GM18520 (cell line): ENCODE results near the gene AMBP.

Experiments used
- ATAC-seq: cut with Tn5 transposase; IDR thresholded peaks from one replicate; pipeline ENCODE4 v1.9.1; 2021; ENCODE audit not compliant: unreplicated experiment

Gene AMBP

DNA sequence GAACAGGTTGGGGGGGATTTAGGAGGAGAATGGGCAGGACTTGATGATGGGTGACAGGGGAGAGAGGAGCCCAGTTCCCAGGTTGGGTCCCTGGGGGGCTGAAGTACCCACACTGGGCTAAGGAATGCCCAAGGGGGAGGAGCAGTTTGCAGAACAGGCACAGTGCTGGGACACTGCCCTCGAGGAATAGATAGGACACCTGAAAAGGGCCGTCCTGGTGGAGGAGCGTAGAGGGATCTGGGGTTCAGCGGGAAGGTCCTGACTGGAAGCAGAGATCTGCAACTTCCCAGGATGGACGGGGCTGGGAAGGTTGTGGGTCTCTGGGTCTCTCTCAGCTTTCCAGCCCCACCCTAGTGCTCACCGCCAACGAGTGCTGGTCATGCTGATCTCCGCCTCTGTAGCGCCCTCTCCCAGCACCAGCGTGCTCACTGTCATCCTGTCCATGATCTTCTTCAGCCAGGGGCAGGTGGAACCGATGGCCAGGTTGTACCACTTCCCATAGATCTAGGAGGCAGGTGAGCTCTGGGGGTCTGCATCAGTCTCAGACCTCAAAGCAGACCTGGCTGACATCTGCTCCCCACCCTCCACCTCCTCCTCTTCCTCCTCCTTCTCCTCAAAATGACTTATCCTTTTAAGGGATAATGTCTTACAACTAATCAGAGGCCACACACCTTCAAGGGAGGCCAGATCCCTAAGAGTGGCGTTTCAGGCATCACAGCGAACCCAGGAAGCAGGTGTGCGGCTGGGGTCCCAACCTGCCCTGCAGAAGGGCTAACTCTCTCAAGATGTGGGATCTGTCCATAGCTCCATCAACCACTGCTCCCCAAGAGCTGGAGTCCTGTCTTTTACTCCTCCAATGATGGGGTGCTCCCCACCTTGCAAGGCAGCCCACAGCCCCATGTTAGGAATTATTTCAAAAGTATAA lies 1.6 kb downstream of the AMBP start:
- no peak for ATAC-seq

DNA sequence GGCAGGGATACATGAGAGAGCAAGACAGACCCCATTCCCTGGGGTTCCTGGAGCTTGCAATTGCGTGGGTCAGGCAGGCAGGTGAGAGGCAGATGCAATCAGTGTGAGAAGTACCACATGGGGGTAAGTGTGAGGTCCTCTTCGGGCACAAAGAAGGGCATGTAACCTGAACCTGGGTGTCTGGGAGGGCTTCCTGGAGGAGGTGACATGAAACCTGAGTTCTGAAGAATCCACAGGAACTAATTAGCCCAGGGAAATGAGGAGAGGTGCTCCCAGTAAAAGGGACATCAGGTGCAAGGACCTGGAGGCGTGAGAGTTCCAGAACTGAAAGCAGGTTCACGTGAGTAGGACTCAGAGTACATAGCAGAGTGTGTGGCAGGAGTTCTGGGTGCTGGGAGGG lies 2.5 kb downstream of the AMBP start:
- no peak for ATAC-seq

DNA sequence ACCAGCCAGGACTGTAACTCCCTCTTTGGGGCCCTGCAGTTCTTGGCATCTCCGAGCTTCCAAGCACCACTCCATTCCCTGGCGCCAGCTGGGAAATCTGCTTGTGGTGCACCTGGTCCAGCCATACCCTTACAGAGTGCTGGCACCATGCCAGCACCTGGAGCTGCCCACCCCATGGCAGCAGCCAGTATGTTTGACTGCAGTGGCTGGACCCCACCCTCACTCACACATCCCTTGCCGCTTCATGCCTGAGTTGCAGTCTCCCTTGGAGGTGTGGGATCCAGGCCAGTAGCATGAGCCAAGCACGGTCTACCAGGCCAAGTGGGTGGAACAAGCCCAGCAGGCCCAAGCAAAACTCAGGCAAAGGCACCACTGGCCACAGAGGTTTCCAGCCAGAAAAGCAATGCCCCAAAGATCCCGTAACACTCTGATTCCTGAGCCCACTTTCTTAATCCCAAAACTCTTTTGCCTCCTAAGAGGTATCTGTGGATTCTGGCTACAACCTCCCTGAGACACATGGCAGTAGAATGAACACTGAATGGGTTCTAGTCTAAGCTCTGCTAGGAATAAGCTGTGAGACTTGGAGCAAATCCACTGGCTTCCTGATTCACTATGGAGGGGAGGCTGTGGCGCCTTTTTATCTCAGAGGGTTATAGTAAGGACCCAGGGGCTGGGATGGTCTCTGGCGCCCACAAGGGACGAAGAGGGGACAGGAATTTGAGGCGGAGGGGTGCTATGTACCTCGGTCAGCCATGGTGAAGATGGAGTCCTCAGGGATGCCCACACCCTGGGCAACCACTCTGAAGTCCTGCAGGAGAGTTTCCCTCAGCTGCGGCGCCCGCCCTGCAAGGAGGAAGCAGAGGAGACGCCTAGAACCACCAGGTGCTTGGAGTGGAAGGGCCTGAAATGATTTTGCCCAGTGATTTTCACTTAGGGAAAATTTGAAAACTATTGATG lies 5.6 kb downstream of the AMBP start:
- no peak for ATAC-seq

DNA sequence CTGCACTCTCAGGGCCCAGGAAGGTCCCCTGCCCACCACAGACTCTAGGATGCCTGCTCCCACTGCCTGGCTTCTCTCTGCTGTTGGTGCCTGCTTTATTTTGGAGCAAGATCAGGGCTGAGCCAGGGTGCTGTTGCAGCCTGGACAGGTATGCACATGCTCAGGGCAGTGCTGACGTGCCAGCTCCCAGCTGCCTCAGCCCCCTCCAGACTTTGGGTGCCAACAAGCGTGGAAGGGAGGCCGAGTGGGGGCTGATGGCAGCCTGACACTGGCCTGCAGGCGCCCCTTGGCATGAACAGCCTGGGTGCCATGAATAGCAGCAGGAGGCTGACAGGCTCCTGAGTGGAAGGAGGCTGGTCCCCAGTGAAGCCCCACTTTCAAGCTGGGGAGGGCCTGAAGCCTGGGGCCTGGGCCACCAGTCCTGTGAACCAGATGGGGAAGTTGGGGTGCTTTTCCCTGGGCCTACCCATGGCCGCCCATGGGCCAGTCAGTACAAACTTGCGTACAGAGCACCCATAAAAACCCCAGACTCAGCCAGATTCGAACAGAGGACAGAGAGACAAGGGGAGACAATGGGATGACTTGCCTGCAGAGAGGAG lies 6.8 kb downstream of the AMBP start:
- no peak for ATAC-seq

DNA sequence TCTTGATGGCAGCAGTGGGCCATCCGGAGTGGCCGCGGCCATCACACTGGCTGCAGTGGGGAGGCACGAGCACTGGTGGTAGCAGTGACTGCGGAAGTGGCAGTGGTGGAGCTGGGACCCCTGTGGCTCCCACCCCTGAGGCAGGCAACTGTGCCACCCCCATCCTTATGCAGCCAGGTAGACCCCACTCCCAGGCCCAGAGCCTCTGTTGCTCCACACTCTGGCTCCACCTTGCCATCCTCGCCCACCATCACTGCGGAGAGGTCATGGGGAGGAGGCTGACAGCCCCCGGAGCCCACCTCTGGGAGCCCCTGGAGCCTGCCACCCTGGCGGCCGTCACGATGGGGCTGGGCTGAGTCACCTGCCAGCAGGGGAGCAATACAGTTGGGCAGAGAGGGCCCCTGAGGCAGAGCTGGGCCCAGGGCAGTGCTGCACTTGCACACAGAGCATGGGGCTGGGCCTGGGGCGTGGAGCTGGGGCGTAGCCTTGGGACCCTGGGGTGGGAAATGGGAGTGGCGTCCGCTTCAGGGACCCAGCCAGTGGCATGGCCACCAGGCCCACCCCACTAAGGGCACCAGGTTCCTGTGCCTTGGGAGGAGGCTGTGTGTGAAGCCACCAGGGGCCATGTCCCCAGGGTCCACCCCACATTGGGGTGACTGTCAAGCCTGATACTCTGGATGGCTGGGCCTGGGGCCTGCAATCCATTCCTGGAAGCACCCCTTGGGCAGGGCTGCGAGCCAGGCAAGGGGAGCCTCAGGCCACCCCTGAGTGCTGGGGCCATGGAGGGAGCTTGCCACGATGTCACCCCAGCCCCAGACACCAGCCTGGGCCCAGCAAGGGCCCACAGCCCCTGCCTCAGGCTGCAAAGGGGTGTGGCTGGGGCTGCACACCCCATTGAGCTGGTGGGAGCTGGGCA lies 7.7 kb downstream of the AMBP start:
- no peak for ATAC-seq

DNA sequence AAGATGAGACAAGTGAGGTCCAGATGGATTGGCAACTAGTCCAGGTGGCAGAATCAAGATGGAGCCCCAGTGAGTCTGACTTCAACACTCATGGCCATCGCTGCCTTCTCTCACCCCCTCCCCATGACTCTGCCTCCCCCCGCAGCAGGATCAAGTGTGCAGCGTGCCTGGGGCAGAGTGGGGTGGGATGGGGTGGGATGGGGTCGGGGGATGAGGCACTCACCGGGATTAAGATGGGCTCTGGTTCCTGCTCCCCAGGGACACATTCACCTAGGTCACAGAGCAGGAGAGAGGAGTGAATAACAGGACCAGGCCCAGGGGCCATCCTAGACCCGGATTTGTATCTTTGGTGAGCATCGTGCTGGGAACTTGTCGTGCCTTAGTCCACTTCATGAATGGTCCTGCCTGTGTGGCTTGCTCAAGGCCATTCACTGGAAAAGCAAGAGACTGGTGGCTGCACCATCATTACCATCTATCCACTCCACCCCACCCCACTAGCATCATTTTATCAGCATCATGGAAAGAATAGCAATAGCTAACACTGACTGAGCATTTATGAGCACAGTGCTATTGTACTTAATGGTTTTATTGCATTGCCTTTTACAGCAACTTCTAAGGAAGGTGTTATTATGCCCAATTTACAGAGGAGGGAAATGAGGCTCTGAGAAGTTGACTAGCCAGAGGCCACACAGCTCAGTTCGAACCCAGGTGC lies 8.5 kb downstream of the AMBP start:
- no peak for ATAC-seq

DNA sequence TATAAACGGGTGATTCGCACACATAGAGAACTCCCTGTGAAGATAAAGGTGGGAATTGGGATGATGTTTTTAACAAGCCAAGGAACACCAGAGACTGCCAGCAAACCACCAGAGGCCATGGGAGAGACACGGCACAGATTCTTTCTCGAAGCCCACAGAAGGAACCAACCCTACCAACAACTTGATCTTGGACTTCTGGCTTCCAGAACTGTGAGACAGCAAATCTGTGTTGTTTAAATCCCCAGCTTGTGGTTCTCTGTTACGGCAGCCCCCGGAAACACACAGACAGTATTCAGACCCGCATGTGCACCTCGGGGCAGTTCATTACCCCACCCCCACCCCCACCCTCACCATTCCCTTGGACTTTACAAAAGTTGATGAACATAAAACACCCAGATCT lies 12.8 kb downstream of the AMBP start:
- ATAC-seq, result no peak

DNA sequence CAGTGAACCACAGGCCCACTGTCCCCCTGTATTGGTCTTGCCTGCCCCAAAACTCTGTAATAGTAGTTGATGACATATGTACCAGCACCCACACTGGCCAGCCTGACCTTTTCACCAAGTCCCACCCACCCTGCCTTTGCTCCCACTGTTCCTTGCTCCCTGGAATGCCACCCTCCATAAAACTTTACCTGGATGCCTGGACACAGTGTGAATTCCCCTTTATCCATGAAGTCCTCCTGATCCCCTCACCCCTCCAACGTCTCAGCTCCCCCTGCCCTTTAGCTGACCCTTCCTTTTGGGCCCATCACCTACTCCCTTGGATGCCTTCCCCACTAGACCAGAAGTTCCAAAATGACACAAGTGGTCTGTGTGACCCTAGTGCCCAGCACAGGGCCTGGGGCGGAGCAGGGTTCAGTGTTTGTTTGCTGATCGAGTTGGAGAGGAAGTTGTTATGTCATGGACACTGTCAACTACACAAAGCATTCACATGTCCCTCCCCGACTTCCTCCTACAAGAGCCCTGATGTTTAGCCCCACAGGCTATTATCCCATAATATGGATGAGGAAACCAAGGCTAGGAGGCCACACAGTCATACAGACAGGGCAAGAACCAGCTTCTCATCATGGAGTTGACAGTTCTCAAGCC lies 16.1 kb downstream of the AMBP start:
- ATAC-seq, result no peak

DNA sequence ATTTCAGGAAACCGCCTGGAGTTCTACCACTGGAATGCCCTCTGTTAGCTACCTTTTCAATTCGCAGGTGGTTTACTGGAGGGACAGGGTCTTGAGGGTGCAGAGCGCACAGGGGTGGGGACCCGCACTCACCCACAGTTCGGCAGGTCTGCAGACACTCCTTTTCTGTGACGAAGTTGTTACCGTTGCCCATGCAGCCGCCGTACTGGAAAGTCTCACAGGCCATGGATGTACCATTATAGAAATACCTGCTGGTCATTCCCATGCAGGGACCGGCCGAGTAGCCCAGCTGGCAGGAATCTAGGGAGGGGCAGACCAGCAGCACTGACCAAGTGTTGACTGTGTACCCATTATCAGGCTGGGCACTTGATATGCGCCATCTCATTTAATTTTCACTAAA lies 16.8 kb downstream of the AMBP start:
- no peak for ATAC-seq

DNA sequence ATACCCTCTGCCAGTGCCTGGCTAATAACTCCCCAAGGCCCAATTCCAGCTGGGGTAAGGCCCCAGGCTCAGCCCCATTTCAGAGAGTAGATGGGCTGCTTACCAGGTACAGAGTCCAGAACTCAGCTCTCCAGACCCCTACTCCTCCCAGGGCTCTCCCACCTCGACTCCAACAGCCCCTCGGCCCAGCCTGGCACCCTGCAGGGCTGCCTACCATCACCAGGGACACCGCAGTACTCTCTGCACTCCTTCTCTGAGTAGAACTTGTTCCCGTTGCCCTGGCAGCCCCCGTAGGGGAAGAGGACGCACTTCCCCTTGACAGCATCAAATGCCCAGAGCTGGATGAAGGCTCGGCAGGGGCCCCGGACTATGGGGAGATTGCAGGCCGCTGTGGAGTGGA lies 17.4 kb downstream of the AMBP start:
- ATAC-seq, result no peak

DNA sequence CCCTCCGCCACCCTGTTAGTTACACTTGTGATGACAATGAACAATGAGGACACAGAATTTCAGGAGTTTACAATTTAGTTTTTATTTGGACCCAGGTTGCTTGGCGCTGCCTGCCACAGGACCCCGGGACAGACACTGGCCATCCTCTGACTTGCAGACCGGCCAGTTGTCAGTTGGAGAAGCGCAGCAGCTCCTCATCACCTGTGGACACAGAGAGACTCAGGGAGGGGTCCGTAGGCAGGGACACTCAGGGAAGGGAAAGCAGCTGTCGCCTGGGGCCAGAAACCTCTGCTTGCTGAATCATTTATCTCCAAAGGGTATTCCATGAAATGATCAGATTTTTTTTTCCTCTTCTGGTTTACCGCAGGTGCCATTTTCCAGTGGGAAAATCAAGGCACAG lies 18.0 kb downstream of the AMBP start:
- no peak for ATAC-seq

DNA sequence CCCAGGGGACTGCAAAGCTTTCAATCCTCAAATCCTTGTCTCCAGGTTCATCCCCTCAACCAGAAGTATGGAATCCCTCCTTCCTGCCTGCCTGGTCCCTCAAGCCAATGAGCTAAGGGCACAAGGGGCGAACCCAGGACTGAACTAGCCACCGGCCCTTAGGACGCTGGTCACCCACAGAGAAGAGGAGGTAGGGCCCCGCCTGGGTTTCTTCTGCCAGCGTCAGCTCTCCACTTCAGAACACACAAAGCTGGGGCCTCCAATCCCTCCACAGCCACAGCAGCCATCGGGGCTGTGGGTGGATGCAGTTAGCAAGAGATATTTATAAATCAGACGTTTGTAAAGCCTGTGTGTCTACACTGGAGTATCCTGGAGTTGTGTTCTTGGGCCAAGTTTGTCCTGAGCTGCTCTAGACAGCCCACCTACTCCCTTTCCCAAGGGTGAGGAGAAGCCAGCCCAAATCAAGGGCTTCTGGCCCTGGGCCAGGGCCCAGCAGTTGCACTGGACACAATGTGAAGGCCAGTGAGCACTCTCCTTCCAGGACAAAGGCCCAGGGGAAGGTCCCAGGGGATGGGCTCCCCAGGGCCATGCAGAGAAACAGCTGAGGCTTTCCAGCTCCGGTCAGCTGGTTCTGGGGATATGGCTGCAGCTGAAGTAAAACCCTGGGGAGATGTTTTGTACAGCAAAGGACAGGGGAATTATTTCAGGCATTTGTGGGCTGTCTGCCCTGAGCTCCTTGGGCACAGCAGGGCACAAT lies 18.9 kb downstream of the AMBP start:
- ATAC-seq, result no peak

DNA sequence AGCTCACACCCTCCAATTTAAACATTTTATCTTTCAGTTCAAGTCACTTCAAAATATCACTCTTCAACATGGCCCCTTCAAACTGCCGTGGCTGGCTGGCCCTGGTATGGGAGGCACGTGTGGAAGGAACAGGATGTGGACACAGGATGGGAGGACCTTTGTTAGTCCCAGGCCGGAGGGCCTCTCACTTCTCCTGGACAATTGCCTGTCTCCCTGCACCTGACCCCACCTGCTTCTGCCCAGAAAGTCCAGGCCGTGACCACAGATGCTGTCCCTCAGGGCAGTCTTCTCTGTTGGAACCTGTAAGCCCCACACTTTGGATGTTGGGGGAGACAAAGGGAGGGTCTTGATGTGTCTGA lies 19.4 kb downstream of the AMBP start:
- no peak for ATAC-seq

DNA sequence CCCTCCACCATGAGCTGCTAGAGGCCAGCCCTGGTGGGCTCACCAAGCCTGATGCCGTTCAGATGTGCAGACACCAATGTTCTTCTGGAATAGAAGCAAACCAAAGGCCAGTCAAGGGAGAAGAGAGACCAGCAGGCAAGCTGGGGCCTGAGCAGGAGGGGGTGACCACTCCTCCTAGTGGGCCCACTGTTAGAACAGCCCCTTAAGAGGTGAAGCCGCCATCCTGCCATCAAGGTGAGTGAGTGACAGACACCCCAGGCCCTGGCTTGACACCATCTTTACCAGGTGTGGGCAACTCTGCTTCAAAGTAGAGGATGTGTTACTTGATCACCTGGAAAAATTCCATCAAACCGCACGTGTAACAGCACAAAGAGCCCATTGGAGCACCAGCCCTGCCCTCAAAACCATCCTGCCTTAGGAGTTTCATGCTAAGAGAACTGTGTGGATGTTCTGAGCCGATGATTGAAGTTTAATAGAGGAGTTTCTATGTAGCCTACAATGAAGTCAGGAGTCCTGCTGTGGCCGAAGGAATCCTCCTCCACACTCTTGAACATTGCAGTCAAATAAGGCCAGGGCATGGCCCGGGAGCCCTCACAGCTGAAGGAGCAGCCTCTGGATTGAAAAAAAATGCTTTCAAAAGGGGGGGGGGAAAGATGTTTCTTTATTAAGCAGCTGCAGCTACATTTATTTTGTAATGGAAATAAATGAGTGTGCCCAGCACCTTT lies 20.8 kb downstream of the AMBP start:
- ATAC-seq, result no peak

DNA sequence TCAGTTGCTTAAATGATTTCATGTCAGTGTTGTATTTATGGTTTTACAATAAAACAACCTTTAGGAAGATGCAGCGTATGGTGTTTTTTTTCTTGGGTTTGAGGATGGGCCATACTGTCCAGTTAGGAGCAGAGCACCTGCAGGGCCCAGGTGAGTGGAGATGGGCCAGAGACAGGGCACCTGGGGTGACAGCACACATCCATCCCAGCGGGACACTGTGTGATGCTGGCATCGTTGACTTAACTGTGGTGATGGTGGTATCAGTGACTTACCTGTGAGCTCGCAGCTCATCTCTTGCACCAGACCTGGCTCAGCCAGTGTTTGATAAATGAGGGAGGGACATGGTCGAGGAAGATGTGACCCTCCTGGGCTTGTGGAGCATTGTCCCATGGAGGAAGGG lies 21.6 kb downstream of the AMBP start:
- no peak for ATAC-seq

DNA sequence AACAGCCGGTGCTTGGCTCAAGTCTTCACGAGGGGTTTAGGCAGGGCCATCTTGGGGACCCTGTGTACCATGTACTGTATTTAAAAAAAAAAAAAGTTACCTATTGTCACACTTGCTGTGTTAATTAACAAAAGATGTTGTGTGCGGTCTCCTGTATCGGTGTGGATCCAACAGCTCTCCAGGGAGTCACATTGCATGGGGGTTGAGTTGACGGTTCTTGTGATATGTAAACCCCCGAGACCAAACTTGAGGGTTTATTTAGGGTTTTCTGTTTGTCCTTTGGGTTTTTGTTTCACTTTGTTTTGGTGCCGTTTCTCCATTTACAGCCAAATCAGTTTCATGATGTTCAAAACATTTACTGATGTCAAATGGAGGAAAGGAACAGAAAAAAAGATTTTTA lies 22.2 kb downstream of the AMBP start:
- ATAC-seq, result no peak

DNA sequence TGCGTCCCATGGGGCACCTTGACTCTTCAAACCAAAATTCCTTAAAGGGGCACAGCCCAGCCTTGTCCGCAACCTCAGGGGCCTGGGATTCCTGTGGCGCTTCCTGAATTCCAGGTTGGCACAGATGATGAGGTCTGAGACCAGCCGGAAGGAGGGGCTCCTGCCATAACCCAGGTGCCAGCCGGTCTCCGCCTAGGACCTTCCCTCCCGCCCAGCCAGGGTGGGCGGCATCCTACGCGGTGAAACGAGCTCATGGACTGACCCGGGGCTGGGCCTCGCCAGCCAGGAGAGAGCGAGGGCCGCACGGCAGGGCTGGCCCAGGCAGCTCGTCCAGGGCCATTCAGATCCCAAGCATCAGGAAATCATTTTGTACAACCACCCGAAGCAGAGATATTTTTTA lies 23.0 kb downstream of the AMBP start:
- ATAC-seq, result no peak

DNA sequence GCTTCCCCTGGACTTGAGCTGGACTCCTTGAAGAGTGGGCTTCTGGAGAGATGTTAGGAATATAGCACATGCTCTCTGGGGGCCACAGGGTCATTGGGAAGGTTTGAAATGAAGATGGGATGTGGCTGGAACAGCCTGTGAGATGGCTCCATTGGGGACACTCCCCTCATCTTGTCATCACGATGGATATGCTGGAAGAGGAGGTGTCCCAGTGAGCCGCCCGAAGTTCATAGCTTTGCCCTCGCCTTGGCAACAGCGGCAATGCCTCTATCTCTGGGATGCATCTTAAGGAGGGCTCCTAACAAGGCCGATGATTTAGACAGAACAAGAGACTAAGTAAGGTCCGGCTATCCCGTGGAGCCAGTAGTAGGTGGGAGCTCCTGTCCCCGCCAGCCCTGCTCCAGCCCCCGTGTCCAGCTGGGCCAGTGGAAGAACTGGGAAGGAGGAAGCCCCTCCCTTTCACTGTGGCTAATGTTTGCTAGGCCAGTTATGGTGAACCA lies 23.9 kb downstream of the AMBP start:
- no peak for ATAC-seq
